ENCODE data around the gene BCL2L2. TPM values are rescaled to one million over a fixed set of nuclear protein-coding genes. Genes with fewer than 3 reads are reported as not detected.

Gene BCL2L2
- total RNA-seq, 2 experiments from 2014 or later, result 8.6 to 18.0 TPM

- peak within 1 kb of the TSS; percentile 96 for H3K4me3 ChIP-seq (ENCODE audit: low read depth, low read length, poor library complexity, severe bottlenecking)
- no peaks in the 10 kb centered on the region for H3K9me3 ChIP-seq (ENCODE audit: low read length)
- DNase-seq (ENCODE audit: low spot score), result peak; percentile 92
- intact Hi-C loops (cut with micrococcal nuclease; ENCODE audit: unreplicated experiment), result loop anchor here (5.0 to 10.0 kb wide), 4 partner anchors 230 to 842 kb away; partner anchors contain the start of genes EMC9, PSME2 and RNF31
- POLR2A ChIA-PET, result interaction anchor here (0.5 to 9.4 kb wide), 8 partner anchors 9 to 826 kb away, joined by 3 to 122 read pairs (median 7); partner anchors contain the start of genes ACIN1, C14orf119, HOMEZ and PABPN1
- peak within 1 kb of the TSS; percentile 88 for H3K27ac ChIP-seq (ENCODE audit: low read depth, low read length, poor library complexity, severe bottlenecking)
- peaks cover 40% of the 10 kb centered on the region for H3K4me1 ChIP-seq (ENCODE audit: insufficient read depth, low read length, poor library complexity, severe bottlenecking)
- TF ChIP-seq CTCF (conservative IDR thresholded peaks at IDR 0.05; ENCODE audit: low read length), result no peak
- TF ChIP-seq EZH2phosphoT487 (IDR thresholded peaks at IDR 0.05; ENCODE audit: borderline replicate concordance, low read depth, low read length), result no peak
- peak within 1 kb of the TSS; percentile 99 for H3K4me2 ChIP-seq (ENCODE audit: low read length)
- peaks cover 10% of the 10 kb centered on the region; the same call in 1 of the 2 replicates for H3K79me2 ChIP-seq (ENCODE audit: insufficient read depth, low read depth, low read length)
- peaks cover 19% of the 10 kb centered on the region for H3K36me3 ChIP-seq (ENCODE audit: insufficient read depth, low read length)
- peak within 1 kb of the TSS; percentile 79 for H2AFZ ChIP-seq (ENCODE audit: low read length)
- CTCF ChIA-PET (ENCODE audit: unreplicated experiment), result interaction anchor here (0.9 to 1.4 kb wide), 3 partner anchors 9 to 18 kb away, joined by 3 to 6 read pairs (median 3); partner anchors contain the start of gene PABPN1
- BruUV-seq (replicated peaks), result no TSS peak
- H3K9me2 ChIP-seq (ENCODE audit: insufficient read depth, low read length), result no peaks in the 10 kb centered on the region
- H4K20me1 ChIP-seq (ENCODE audit: insufficient read depth, low read length), result no peaks in the 10 kb centered on the region
Observed at GRCh38 chr14:23302290-23303225, 4.1 kb upstream of the BCL2L2 start, which contains the start of gene PPP1R3E. PPP1R3E (minus strand) TSS chr14:23302859; CDS start chr14:23302576, 283 bp downstream.

- peak overlapping the region; percentile 79 for H2AFZ ChIP-seq (ENCODE audit: low read length)
- H3K79me2 ChIP-seq (ENCODE audit: insufficient read depth, low read depth, low read length), result no peaks in the 10 kb centered on the region; the same call in 1 of the 2 replicates
- peaks cover 32% of the 10 kb centered on the region for H3K4me1 ChIP-seq (ENCODE audit: insufficient read depth, low read length, poor library complexity, severe bottlenecking)
- POLR2A ChIA-PET, result interaction anchor here (0.6 to 9.4 kb wide), 2 partner anchors 14 kb away, joined by 5 to 122 read pairs; partner anchors contain the start of gene PABPN1
- no peaks in the 10 kb centered on the region for H3K9me2 ChIP-seq (ENCODE audit: insufficient read depth, low read length)
- BruUV-seq (replicated peaks), result no TSS peak
- H3K36me3 ChIP-seq (ENCODE audit: insufficient read depth, low read length), result no peaks in the 10 kb centered on the region; the same call in 1 of the 2 replicates
- TF ChIP-seq EZH2phosphoT487 (IDR thresholded peaks at IDR 0.05; ENCODE audit: borderline replicate concordance, low read depth, low read length) (no peak), CTCF (conservative IDR thresholded peaks at IDR 0.05; ENCODE audit: low read length) (no peak)
- peak overlapping the region; percentile 81 for H3K4me2 ChIP-seq (ENCODE audit: low read length)
- CTCF ChIA-PET (ENCODE audit: unreplicated experiment), result interaction anchor here (0.6 to 1.4 kb wide), 3 partner anchors 14 to 215 kb away, joined by 3 to 5 read pairs (median 4); no protein-coding TSS in a partner anchor
- H4K20me1 ChIP-seq (ENCODE audit: insufficient read depth, low read length), result no peaks in the 10 kb centered on the region
- H3K27ac ChIP-seq (ENCODE audit: low read depth, low read length, poor library complexity, severe bottlenecking), result peak overlapping the region; percentile 37
- no peak for DNase-seq (ENCODE audit: low spot score)
- H3K9me3 ChIP-seq (ENCODE audit: low read length), result no peaks in the 10 kb centered on the region
- peak overlapping the region; percentile 77 for H3K4me3 ChIP-seq (ENCODE audit: low read depth, low read length, poor library complexity, severe bottlenecking)
- intact Hi-C loops (cut with micrococcal nuclease; ENCODE audit: unreplicated experiment), result loop anchor here (2.0 to 10.0 kb wide), 2 partner anchors 14 to 838 kb away; partner anchors contain the start of genes EMC9, PABPN1, PSME2 and RNF31
Observed at GRCh38 chr14:23307146-23307530, 505 bp downstream of the BCL2L2 start.
